Measurements from ENCODE around the gene POLR2M. TPM values are rescaled to one million over a fixed set of nuclear protein-coding genes. Genes with fewer than 3 reads are reported as not detected.

Gene POLR2M
- total and polyA plus RNA-seq, 3 experiments from 2014 or later: 51.2 to 72.3 (median 57.9) TPM

DNA sequence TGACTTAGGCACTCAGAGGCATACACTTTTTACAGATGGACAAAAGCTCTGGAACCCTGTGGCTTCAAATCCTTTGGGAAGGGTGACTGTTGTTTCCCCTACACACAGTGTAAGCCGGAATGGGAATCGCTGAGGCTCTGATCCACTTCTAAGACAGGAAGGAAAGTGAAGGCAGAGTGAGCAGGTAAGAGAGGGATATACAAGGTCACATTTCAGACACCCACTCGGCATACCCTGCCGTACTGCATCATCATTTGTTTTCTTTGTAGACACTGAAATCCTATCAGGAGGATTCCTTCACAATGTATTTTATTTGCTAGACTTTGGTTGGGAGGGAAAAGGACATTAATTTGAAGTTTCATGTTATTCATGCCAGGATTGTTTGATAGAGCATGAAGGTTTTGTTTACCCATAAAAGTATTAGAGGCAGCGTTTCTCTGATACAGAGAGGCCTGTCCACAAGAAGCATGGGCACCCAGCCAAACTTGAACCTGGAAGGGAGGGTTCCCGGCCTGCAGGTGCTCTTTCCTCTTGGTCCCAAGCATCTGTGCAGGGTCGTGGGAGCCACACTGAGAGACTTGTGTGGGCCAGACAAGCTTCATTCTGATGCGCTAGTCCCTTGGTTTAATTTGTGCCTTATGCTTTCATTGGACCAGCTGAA, 21.9 kb upstream of the POLR2M start:
- CTCF ChIA-PET: no interaction called here

DNA sequence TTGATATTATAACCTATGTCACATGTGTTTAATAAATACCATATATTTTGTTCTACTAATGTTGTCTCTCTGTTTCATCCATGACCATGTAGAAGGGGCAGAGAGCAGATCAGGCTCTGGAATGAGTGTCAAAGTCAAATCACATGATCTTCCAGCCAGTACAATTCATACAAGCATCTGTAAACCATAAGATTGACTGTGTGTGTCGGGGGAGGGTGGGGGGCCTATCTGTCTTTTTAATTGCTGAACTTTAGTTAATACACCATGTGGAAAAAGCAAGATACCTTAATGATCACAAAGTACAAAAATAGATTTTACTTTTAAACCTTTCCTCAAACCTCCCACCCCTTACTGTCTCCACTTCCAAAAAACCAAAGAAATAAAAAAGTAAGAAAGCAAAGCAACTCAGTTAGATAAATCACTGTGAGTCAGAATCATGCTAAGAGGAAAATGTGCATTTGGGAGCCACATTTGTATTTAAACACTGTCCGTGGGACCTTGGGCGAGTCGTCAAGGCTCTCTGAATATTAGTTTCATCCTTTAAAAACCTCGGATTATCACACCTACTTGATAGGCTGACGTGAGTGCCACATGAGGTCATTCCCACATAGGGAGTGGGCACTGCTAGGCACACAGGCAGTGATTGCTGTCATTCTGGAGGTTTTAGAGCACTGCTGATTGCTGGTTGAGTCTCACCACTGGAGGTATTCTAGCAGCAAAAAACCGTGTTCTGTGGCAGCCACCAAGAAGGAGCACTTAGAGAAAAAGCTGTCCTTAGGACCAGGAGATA, 21.0 kb upstream of the POLR2M start:
- Mint-ChIP-seq H3K4me3 (no peak overlapping the region), H3K4me1 (peaks cover 0 to 3% (median 0%) of the 10 kb centered on the region in 3 donors), H3K36me3 (no peaks in the 10 kb centered on the region), H3K9me3 (no peaks in the 10 kb centered on the region), H3K27ac (no peak overlapping the region), H3K27me3 (peaks cover 0 to 3% of the 10 kb centered on the region in 2 donors)
- H3K4me3 ChIP-seq (ENCODE audit: low read length): no peak overlapping the region
- DNase-seq: no peak
- H3K4me1 ChIP-seq (ENCODE audit: insufficient read depth, low read length): no peaks in the 10 kb centered on the region
- H3K36me3 ChIP-seq (ENCODE audit: insufficient read depth, low read length): no peaks in the 10 kb centered on the region
- no peaks in the 10 kb centered on the region for H3K27me3 ChIP-seq (ENCODE audit: insufficient read depth, low read length, poor library complexity, severe bottlenecking)
- H3K9me3 ChIP-seq (ENCODE audit: low read length): no peaks in the 10 kb centered on the region
- H3K27ac ChIP-seq (ENCODE audit: low read depth, low read length): no peak overlapping the region
- POLR2A ChIA-PET: no interaction called here
- CTCF ChIA-PET: interaction anchor here (1.3 kb wide), 1 partner anchor 176 kb away, joined by 3 read pairs; no protein-coding TSS in a partner anchor

More for the DNA sequence above, 21.9 kb upstream of the POLR2M start:
- Mint-ChIP-seq H3K27me3 (peaks cover 0 to 3% of the 10 kb centered on the region in 2 donors), H3K9me3 (no peaks in the 10 kb centered on the region), H3K4me1 (peaks cover 0 to 8% (median 0%) of the 10 kb centered on the region in 3 donors), H3K27ac (no peak overlapping the region), H3K36me3 (no peaks in the 10 kb centered on the region), H3K4me3 (no peak overlapping the region)
- Histone ChIP-seq H3K9me3 (ENCODE audit: low read length) (no peaks in the 10 kb centered on the region), H3K27me3 (ENCODE audit: insufficient read depth, low read length, poor library complexity, severe bottlenecking) (no peaks in the 10 kb centered on the region), H3K36me3 (ENCODE audit: insufficient read depth, low read length) (no peaks in the 10 kb centered on the region), H3K4me3 (ENCODE audit: low read length) (no peak overlapping the region), H3K4me1 (ENCODE audit: insufficient read depth, low read length) (no peaks in the 10 kb centered on the region), H3K27ac (ENCODE audit: low read depth, low read length) (no peak overlapping the region)
- no peak for DNase-seq
- POLR2A ChIA-PET: no interaction called here

DNA sequence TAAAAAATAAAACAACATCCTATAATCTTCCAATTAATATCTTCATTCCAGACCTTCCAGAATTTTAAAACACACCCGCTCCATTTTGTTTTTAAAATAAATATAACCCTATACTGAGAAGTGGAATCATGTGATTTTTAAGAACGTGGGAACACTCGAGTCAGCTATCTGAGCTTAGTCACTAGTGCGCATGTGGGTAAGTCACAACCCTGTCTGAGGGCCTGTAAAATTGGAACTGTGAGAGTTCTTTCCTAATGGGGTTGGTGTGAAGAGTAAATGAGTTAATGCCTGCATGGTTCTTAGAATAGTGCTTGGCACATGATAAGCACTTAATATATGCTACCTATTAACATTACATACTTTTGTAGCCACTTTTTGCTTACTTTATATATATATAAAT, 19.9 kb upstream of the POLR2M start:
- no peaks in the 10 kb centered on the region for H3K4me1 Mint-ChIP-seq
- no peaks in the 10 kb centered on the region for H3K9me3 Mint-ChIP-seq
- H3K27ac Mint-ChIP-seq: no peak overlapping the region
- DNase-seq: no peak
- Histone ChIP-seq H3K4me3 (ENCODE audit: low read length) (no peak overlapping the region), H3K27ac (ENCODE audit: low read depth, low read length) (no peak overlapping the region), H3K27me3 (ENCODE audit: insufficient read depth, low read length, poor library complexity, severe bottlenecking) (no peaks in the 10 kb centered on the region), H3K9me3 (ENCODE audit: low read length) (no peaks in the 10 kb centered on the region), H3K36me3 (ENCODE audit: insufficient read depth, low read length) (no peaks in the 10 kb centered on the region), H3K4me1 (ENCODE audit: insufficient read depth, low read length) (no peaks in the 10 kb centered on the region)
- no peak overlapping the region for H3K4me3 Mint-ChIP-seq
- CTCF ChIA-PET: interaction anchor here (1.3 kb wide), 1 partner anchor 174 kb away, joined by 3 read pairs; no protein-coding TSS in a partner anchor
- POLR2A ChIA-PET: no interaction called here
- H3K27me3 Mint-ChIP-seq: no peaks in the 10 kb centered on the region
- no peaks in the 10 kb centered on the region for H3K36me3 Mint-ChIP-seq

DNA sequence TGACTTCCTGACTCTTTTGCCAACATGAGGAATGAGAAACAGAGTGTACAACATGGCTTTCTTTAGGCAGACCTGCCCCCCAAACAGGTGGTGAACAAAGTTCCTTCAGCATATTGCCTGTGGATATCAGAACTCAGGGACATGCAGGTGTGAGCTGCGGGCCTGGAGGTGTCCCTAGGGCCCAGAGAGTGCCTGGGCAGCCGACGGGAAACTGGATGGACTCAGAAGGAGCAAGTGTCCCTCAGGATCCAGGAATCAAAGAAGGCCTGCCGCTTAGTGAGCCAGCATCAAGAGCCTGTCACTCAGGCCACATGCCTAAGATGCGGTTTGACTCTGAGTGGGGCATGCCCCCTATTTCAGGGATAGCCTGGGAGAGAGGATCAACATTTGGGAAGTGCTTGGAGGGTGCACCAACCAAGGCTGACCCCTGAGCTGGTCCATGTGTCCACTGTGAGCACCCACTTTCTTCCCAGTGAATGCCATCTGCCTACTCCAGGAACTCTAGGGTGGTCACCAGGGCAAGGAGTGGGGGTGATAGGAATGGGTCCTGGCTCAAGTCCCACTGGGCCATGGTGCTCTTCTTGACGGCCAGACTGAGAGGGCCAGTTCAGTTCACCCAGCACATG, 16.1 kb upstream of the POLR2M start:
- Histone ChIP-seq H3K9me3 (ENCODE audit: low read length) (no peaks in the 10 kb centered on the region), H3K4me1 (ENCODE audit: insufficient read depth, low read length) (no peaks in the 10 kb centered on the region), H3K36me3 (ENCODE audit: insufficient read depth, low read length) (no peaks in the 10 kb centered on the region), H3K27me3 (ENCODE audit: insufficient read depth, low read length, poor library complexity, severe bottlenecking) (no peaks in the 10 kb centered on the region), H3K4me3 (ENCODE audit: low read length) (no peak overlapping the region), H3K27ac (ENCODE audit: low read depth, low read length) (no peak overlapping the region)
- H3K27me3 Mint-ChIP-seq: peaks cover 0 to 6% of the 10 kb centered on the region in 2 donors
- CTCF ChIA-PET: no interaction called here
- no peak overlapping the region for H3K27ac Mint-ChIP-seq
- DNase-seq: no peak
- no peaks in the 10 kb centered on the region for H3K9me3 Mint-ChIP-seq
- H3K36me3 Mint-ChIP-seq: no peaks in the 10 kb centered on the region
- POLR2A ChIA-PET: no interaction called here
- no peak overlapping the region for H3K4me3 Mint-ChIP-seq
- no peaks in the 10 kb centered on the region for H3K4me1 Mint-ChIP-seq

DNA sequence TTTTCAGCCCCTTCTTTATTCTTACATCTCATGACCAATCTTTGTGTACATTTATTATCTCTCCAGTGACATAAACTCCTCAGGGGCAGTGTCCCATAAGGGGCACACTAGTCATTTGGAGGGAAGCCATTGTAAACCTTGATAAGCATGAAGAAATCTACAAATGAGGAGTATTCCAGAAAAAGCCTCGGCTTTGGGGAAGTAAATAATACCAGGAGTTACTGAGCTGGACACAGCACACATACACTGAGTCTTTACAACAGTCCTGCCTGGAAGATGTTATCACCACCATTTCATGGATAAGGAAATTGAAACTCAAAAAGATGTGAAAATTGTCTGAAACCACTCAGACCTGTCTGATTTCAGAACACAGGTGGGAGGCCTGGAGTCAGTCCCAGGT, 15.4 kb upstream of the POLR2M start:
- Histone ChIP-seq H3K27me3 (ENCODE audit: insufficient read depth, low read length, poor library complexity, severe bottlenecking) (no peaks in the 10 kb centered on the region), H3K4me1 (ENCODE audit: insufficient read depth, low read length) (no peaks in the 10 kb centered on the region), H3K36me3 (ENCODE audit: insufficient read depth, low read length) (no peaks in the 10 kb centered on the region), H3K9me3 (ENCODE audit: low read length) (no peaks in the 10 kb centered on the region), H3K4me3 (ENCODE audit: low read length) (no peak overlapping the region), H3K27ac (ENCODE audit: low read depth, low read length) (no peak overlapping the region)
- Mint-ChIP-seq H3K4me1 (no peaks in the 10 kb centered on the region), H3K4me3 (no peak overlapping the region), H3K27me3 (peaks cover 0 to 6% of the 10 kb centered on the region in 2 donors), H3K9me3 (no peaks in the 10 kb centered on the region), H3K36me3 (no peaks in the 10 kb centered on the region), H3K27ac (no peak overlapping the region)
- ChIA-PET POLR2A (no interaction called here), CTCF (no interaction called here)
- DNase-seq: no peak

DNA sequence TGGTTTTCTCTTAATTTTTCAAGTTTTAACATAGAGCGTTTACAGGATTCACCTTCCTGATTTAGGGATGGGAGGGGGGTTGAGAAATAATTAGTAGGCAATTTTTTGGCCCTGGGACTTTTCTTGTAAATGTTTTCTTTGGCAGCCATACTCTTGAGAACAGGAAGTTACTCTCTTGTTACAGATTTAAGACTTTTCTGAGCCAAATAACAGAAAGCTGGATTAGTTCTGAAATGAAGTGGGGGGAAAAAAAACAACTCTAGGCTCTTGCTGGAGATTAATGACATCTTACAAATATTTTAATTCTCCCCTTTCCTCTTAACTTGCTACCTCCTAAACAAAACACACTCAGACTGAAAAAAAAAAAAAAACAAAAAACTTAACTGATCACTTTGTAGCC, 13.8 kb upstream of the POLR2M start:
- no peaks in the 10 kb centered on the region for H3K4me1 ChIP-seq (ENCODE audit: insufficient read depth, low read length)
- ChIA-PET POLR2A (no interaction called here), CTCF (no interaction called here)
- no peaks in the 10 kb centered on the region for H3K36me3 ChIP-seq (ENCODE audit: insufficient read depth, low read length)
- Mint-ChIP-seq H3K4me3 (no peak overlapping the region), H3K27me3 (peaks cover 4 to 19% of the 10 kb centered on the region in 2 donors), H3K36me3 (no peaks in the 10 kb centered on the region), H3K4me1 (no peaks in the 10 kb centered on the region), H3K9me3 (no peaks in the 10 kb centered on the region), H3K27ac (no peak overlapping the region)
- H3K4me3 ChIP-seq (ENCODE audit: low read length): no peak overlapping the region
- no peak overlapping the region for H3K27ac ChIP-seq (ENCODE audit: low read depth, low read length)
- no peaks in the 10 kb centered on the region for H3K9me3 ChIP-seq (ENCODE audit: low read length)
- H3K27me3 ChIP-seq (ENCODE audit: insufficient read depth, low read length, poor library complexity, severe bottlenecking): no peaks in the 10 kb centered on the region
- DNase-seq: no peak

DNA sequence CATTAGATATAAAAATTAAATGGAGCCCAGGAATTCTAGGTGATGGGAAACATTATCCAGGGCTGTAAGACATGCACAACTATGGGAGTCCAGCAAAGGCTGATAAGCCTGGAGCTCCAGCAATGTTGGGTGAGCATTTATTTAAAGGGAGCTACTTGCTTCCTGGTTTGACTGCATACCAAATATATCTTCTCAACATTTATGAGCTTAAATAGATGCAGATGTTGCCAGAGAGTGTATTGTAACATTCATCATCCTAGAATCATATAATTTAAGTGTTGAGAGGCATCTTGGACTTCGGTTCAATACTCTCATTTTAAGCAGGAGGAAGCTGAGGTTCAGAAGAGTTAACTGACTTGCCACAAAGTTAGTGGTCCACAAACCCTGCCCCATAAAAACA, 12.2 kb upstream of the POLR2M start:
- DNase-seq: no peak
- Histone ChIP-seq H3K27me3 (ENCODE audit: insufficient read depth, low read length, poor library complexity, severe bottlenecking) (no peaks in the 10 kb centered on the region), H3K4me3 (ENCODE audit: low read length) (no peak overlapping the region), H3K4me1 (ENCODE audit: insufficient read depth, low read length) (no peaks in the 10 kb centered on the region), H3K9me3 (ENCODE audit: low read length) (no peaks in the 10 kb centered on the region), H3K36me3 (ENCODE audit: insufficient read depth, low read length) (no peaks in the 10 kb centered on the region), H3K27ac (ENCODE audit: low read depth, low read length) (no peak overlapping the region)
- CTCF ChIA-PET: no interaction called here
- Mint-ChIP-seq H3K4me3 (no peak overlapping the region), H3K27me3 (peaks cover 5 to 31% of the 10 kb centered on the region in 2 donors), H3K36me3 (no peaks in the 10 kb centered on the region), H3K4me1 (no peaks in the 10 kb centered on the region), H3K27ac (no peak overlapping the region), H3K9me3 (no peaks in the 10 kb centered on the region)
- POLR2A ChIA-PET: no interaction called here

DNA sequence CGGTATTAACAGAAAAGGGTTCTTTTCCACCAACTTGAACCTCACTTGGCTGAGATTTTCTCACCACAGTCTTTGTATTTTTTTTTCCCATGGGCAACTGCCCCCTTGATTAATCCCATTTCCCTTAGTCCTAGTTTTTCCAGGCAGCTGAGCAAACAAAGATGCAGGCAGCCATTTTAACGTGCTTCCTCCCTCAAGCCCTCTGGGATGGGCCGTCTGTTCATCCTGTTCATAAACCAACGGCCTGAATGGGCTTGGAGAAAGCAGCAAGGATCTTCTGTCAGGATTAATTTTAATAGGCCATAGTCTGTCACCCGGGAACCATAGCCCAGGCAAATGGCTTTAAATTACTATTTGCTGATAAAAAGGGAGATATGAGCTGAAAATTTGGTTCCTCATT, 10.4 kb upstream of the POLR2M start:
- Mint-ChIP-seq H3K36me3 (no peaks in the 10 kb centered on the region), H3K4me3 (no peak overlapping the region), H3K27me3 (peaks cover 9 to 47% of the 10 kb centered on the region in 2 donors), H3K4me1 (no peaks in the 10 kb centered on the region), H3K9me3 (no peaks in the 10 kb centered on the region), H3K27ac (no peak overlapping the region)
- Histone ChIP-seq H3K27me3 (ENCODE audit: insufficient read depth, low read length, poor library complexity, severe bottlenecking) (no peaks in the 10 kb centered on the region), H3K4me1 (ENCODE audit: insufficient read depth, low read length) (no peaks in the 10 kb centered on the region), H3K4me3 (ENCODE audit: low read length) (no peak overlapping the region), H3K36me3 (ENCODE audit: insufficient read depth, low read length) (no peaks in the 10 kb centered on the region), H3K9me3 (ENCODE audit: low read length) (no peaks in the 10 kb centered on the region), H3K27ac (ENCODE audit: low read depth, low read length) (no peak overlapping the region)
- DNase-seq: no peak
- ChIA-PET CTCF (interaction anchor here (0.8 kb wide), 1 partner anchor 19 kb away, joined by 3 read pairs; no protein-coding TSS in a partner anchor), POLR2A (no interaction called here)

Measured in CD8-positive, alpha-beta memory T cell (primary cell).